Trophoblast cell (in vitro differentiated cells and primary cell): Measurements from ENCODE around the gene SCAPER.
"Not testable (repeated sequence)": the region's sequence is repeated elsewhere in the genome, so short reads cannot be mapped to it uniquely, and the experiment has no call there.

ENCODE experiments used
- DNase-seq, 2 donors: peaks; one replicate each; pipeline ENCODE4 v3.0.0-alpha.2; 2016
- H2AFZ ChIP-seq: 2 replicates; pipeline ENCODE4 v1.6.1; 2013; ENCODE audit warnings: low read length, moderate library complexity, mild to moderate bottlenecking; ENCODE audit not compliant: insufficient read depth, poor library complexity
- H2AK5ac ChIP-seq: 2 replicates; pipeline ENCODE4 v1.6.1; 2013; ENCODE audit warnings: mild to moderate bottlenecking, low read length
- H2BK120ac ChIP-seq: 2 replicates; pipeline ENCODE4 v1.6.1; 2013; ENCODE audit warnings: low read length, mild to moderate bottlenecking, moderate library complexity; ENCODE audit not compliant: insufficient read depth, poor library complexity
- H2BK12ac ChIP-seq: 2 replicates; pipeline ENCODE4 v1.6.1; 2013; ENCODE audit warnings: mild to moderate bottlenecking, low read length, moderate library complexity
- H2BK5ac ChIP-seq: 2 replicates; pipeline ENCODE4 v1.6.1; 2013; ENCODE audit warnings: low read length, low read depth, moderate library complexity, mild to moderate bottlenecking; ENCODE audit not compliant: poor library complexity
- H3K14ac ChIP-seq: 2 replicates; pipeline ENCODE4 v1.6.1; 2013; ENCODE audit warnings: mild to moderate bottlenecking, low read length
- H3K18ac ChIP-seq: 2 replicates; pipeline ENCODE4 v1.6.1; 2013; ENCODE audit warnings: mild to moderate bottlenecking, low read length
- H3K23ac ChIP-seq: 2 replicates; pipeline ENCODE4 v1.6.1; 2013; ENCODE audit warnings: low read length
- H3K27ac ChIP-seq: 2 replicates; pipeline ENCODE4 v1.5.1; 2013; ENCODE audit warnings: low read depth, mild to moderate bottlenecking, inconsistent platforms, low read length, moderate library complexity
- H3K27me3 ChIP-seq: 2 replicates; pipeline ENCODE4 v1.6.1; 2013; ENCODE audit warnings: inconsistent platforms, mild to moderate bottlenecking, low read length, moderate library complexity; ENCODE audit not compliant: insufficient read depth
- H3K36me3 ChIP-seq, 2 experiments: 1 replicate in 1 of 2; 2 replicates in 1 of 2; pipeline ENCODE4 v1.6.1; 2013; ENCODE audit warnings: low read length in 2 of 2, mild to moderate bottlenecking in 2 of 2, moderate library complexity in 1 of 2; ENCODE audit not compliant: insufficient read depth in 2 of 2, control insufficient read depth in 1 of 2
- H3K4ac ChIP-seq: 2 replicates; pipeline ENCODE4 v1.6.1; 2013; ENCODE audit warnings: low read depth, mild to moderate bottlenecking, low read length, moderate library complexity
- H3K4me1 ChIP-seq, 2 experiments: 1 replicate in 1 of 2; 2 replicates in 1 of 2; pipeline ENCODE4 v1.6.1; 2013; ENCODE audit warnings: low read length in 2 of 2, mild to moderate bottlenecking in 2 of 2, moderate library complexity in 1 of 2; ENCODE audit not compliant: insufficient read depth in 2 of 2, control insufficient read depth in 1 of 2
- H3K4me2 ChIP-seq: 2 replicates; pipeline ENCODE4 v1.6.1; 2013; ENCODE audit warnings: inconsistent platforms, mild to moderate bottlenecking, low read length, moderate library complexity
- H3K4me3 ChIP-seq: 2 replicates; pipeline ENCODE4 v1.5.1; 2013; ENCODE audit warnings: mild to moderate bottlenecking, low read depth, low read length, inconsistent platforms
- H3K79me1 ChIP-seq: one replicate; pipeline ENCODE4 v1.6.1; 2013; ENCODE audit warnings: low read length
- H3K79me2 ChIP-seq: 2 replicates; pipeline ENCODE4 v1.6.1; 2013; ENCODE audit warnings: low read length, mild to moderate bottlenecking; ENCODE audit not compliant: control insufficient read depth, insufficient read depth, poor library complexity
- H3K9ac ChIP-seq: 2 replicates; pipeline ENCODE4 v1.6.1; 2013; ENCODE audit warnings: mild to moderate bottlenecking, low read length
- H3K9me3 ChIP-seq: 2 replicates; pipeline ENCODE4 v1.6.1; 2013; ENCODE audit warnings: low read depth, mild to moderate bottlenecking, control low read depth, inconsistent platforms, low read length; ENCODE audit not compliant: insufficient read depth
- H4K12ac ChIP-seq: 2 replicates; pipeline ENCODE4 v1.6.1; 2013; ENCODE audit warnings: low read depth, mild to moderate bottlenecking, low read length, moderate library complexity
- H4K8ac ChIP-seq: 2 replicates; pipeline ENCODE4 v1.6.1; 2013; ENCODE audit warnings: low read depth, mild to moderate bottlenecking, low read length, moderate library complexity
- H4K91ac ChIP-seq: one replicate; pipeline ENCODE4 v1.6.1; 2013; ENCODE audit warnings: low read depth, mild to moderate bottlenecking, low read length, moderate library complexity
- WGBS: extraction: QIAGEN DNeasy Blood & Tissue Kit; methylation state at CpG from one replicate; pipeline ENCODE4 v1.1.7; 2013; ENCODE audit warnings: missing lambda C conversion rate; ENCODE audit not compliant: insufficient read length, insufficient coverage; ENCODE audit errors: extremely low coverage; 5-methylcytosine and 5-hydroxymethylcytosine counted together

SCAPER gene

GRCh38 chr15:76704032-76704431 is 201.1 kb downstream of the SCAPER start:
- not testable (repeated sequence) for H3K18ac ChIP-seq, H3K27me3 ChIP-seq, H2AFZ ChIP-seq, H4K8ac ChIP-seq, H3K4me2 ChIP-seq, H2BK12ac ChIP-seq, H4K12ac ChIP-seq, H3K9me3 ChIP-seq, H3K9ac ChIP-seq, H3K4me3 ChIP-seq, H3K23ac ChIP-seq, H3K36me3 ChIP-seq, H4K91ac ChIP-seq, H3K79me1 ChIP-seq, H2AK5ac ChIP-seq, H3K4ac ChIP-seq, H3K4me1 ChIP-seq, H3K14ac ChIP-seq, H3K27ac ChIP-seq, DNase-seq, H2BK120ac ChIP-seq, H3K79me2 ChIP-seq, H2BK5ac ChIP-seq
- no CpG with 5 or more reads among the region's 1 CpG for WGBS

- H3K18ac ChIP-seq = no peak overlapping the region
- H3K4me3 ChIP-seq = no peak overlapping the region
- peaks cover 2% of the 10 kb centered on the region for H3K9me3 ChIP-seq
- no peak overlapping the region for H2BK5ac ChIP-seq
- H3K79me2 ChIP-seq = no peaks in the 10 kb centered on the region
- H2BK12ac ChIP-seq = no peak overlapping the region
- H4K12ac ChIP-seq = no peak overlapping the region
- H4K8ac ChIP-seq = no peak overlapping the region
- no peak overlapping the region for H2AFZ ChIP-seq
- no peaks in the 10 kb centered on the region for H3K36me3 ChIP-seq
- no peak overlapping the region for H2AK5ac ChIP-seq
- no peaks in the 10 kb centered on the region for H3K4me1 ChIP-seq
- DNase-seq = no peak
- H3K9ac ChIP-seq = no peak overlapping the region
- H3K23ac ChIP-seq = no peak overlapping the region
- no peak overlapping the region for H3K4me2 ChIP-seq
- H3K14ac ChIP-seq = no peak overlapping the region
- H3K79me1 ChIP-seq = no peaks in the 10 kb centered on the region
- H4K91ac ChIP-seq = no peak overlapping the region
- H2BK120ac ChIP-seq = no peak overlapping the region
- H3K27me3 ChIP-seq = no peaks in the 10 kb centered on the region
- no peak overlapping the region for H3K27ac ChIP-seq
- no peak overlapping the region for H3K4ac ChIP-seq
Measured at GRCh38 chr15:76696840-76697239, 208.3 kb downstream of the SCAPER start.

- not testable (repeated sequence) for H2BK5ac ChIP-seq, H4K12ac ChIP-seq, H3K27me3 ChIP-seq, H3K4ac ChIP-seq, H3K27ac ChIP-seq, H2BK12ac ChIP-seq, H3K79me1 ChIP-seq, H2BK120ac ChIP-seq, H3K4me2 ChIP-seq, H3K36me3 ChIP-seq, H3K79me2 ChIP-seq, H4K91ac ChIP-seq, H3K23ac ChIP-seq, H2AK5ac ChIP-seq, H3K9ac ChIP-seq, H3K9me3 ChIP-seq, H3K18ac ChIP-seq, H3K4me1 ChIP-seq, H4K8ac ChIP-seq, H3K4me3 ChIP-seq, DNase-seq, H2AFZ ChIP-seq, H3K14ac ChIP-seq
- no CpG with 5 or more reads among the region's 1 CpG for WGBS
Measured at GRCh38 chr15:76692546-76692945, 212.6 kb downstream of the SCAPER start.

- DNase-seq, H3K4me1 ChIP-seq, H3K27me3 ChIP-seq, H4K91ac ChIP-seq, H2BK5ac ChIP-seq, H3K4me3 ChIP-seq, H3K79me2 ChIP-seq, H2BK12ac ChIP-seq, H3K79me1 ChIP-seq, H3K27ac ChIP-seq, H3K4me2 ChIP-seq, H4K8ac ChIP-seq, H2AFZ ChIP-seq, H3K18ac ChIP-seq, H3K23ac ChIP-seq, H3K4ac ChIP-seq, H3K9ac ChIP-seq, H3K14ac ChIP-seq, H2BK120ac ChIP-seq, H3K36me3 ChIP-seq, H3K9me3 ChIP-seq, H4K12ac ChIP-seq, H2AK5ac ChIP-seq: not testable (repeated sequence)
- no CpG with 5 or more reads among the region's 4 CpGs for WGBS
Measured at GRCh38 chr15:76687592-76687991, 217.5 kb downstream of the SCAPER start.

- no peaks in the 10 kb centered on the region for H3K79me1 ChIP-seq
- peaks cover 3% of the 10 kb centered on the region for H3K9me3 ChIP-seq
- H3K4me1 ChIP-seq = no peaks in the 10 kb centered on the region
- no peaks in the 10 kb centered on the region for H3K79me2 ChIP-seq
- no peak overlapping the region for H2AK5ac ChIP-seq
- H3K14ac ChIP-seq = no peak overlapping the region
- DNase-seq = no peak
- no peak overlapping the region for H2BK12ac ChIP-seq
- no peak overlapping the region for H4K91ac ChIP-seq
- H3K18ac ChIP-seq = no peak overlapping the region
- H2BK120ac ChIP-seq = no peak overlapping the region
- H2BK5ac ChIP-seq = no peak overlapping the region
- no peak overlapping the region for H4K8ac ChIP-seq
- H3K23ac ChIP-seq = no peak overlapping the region
- no peak overlapping the region for H2AFZ ChIP-seq
- no peak overlapping the region for H4K12ac ChIP-seq
- H3K4me3 ChIP-seq = no peak overlapping the region
- no peaks in the 10 kb centered on the region for H3K36me3 ChIP-seq
- H3K27me3 ChIP-seq = no peaks in the 10 kb centered on the region
- no peak overlapping the region for H3K27ac ChIP-seq
- H3K4ac ChIP-seq = no peak overlapping the region
- no peak overlapping the region for H3K9ac ChIP-seq
- no CpG with 5 or more reads among the region's 2 CpGs for WGBS
- H3K4me2 ChIP-seq = no peak overlapping the region
Measured at GRCh38 chr15:76684002-76684401, 221.1 kb downstream of the SCAPER start.
